ENCODE data around the gene CCDC157.
"Not testable (repeated sequence)": the region's sequence is repeated elsewhere in the genome, so short reads cannot be mapped to it uniquely, and the experiment has no call there.

Gene CCDC157

DNA sequence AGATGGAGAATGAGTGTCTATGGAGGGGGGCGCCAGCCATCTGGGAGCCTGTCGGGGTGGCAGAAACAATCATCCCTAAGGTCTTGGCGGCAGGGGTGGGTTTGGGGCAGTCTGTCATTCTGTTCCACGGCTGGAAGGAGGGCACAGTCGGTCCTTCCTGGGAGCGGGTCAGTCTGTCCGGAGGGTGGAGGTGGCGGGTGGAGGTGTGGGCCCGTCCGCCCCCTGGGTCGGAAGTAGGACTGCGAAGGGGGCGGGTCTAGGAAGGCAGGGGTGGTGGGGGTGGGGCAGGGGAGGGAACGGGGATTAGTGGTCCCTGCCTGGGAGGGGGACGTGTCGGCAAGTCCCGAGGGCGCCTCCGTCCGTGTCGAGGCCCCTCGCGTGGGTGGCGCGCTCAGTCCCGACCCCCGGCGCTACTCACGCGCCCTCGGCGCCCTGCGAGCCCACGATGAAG lies 30.5 kb upstream of the CCDC157 start:
- DNase-seq, result peak; percentile 50

DNA sequence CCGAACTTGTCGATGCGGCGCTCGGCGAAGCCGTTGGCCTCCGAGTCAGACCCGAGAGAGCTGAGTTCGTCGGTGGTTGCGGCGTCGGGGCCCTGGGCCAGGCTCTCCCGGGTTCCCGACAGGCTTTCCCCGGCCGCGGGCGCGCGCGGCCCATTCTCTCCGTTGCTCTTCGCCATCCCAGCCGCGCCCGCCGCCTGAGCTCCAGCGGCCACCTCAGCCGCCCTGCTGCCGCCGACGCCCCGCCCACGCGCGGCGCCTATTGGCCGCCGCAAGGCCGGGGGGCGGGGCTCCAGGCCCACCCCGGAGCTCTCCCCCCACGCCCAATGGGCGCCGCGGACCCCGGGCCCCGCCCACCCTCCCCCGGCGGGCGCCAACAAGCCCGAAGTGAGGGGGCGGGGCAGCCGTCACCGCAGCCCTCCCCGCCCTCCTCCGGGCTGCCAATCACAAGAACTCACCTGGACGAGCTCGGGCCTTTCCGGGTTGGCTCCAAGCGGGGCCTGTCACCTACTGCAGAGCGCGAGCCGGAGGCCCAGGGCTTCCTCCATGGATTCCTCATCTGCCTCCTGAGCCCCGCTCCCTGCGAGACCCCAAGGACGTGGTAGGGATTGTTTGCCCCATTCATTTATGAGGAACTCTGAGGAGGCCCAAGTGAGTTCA lies 30.0 kb upstream of the CCDC157 start, which contains the start of gene TBC1D10A:
TSS of gene TBC1D10A (minus strand) at position 236 of the 657 bp plus-strand sequence. CDS start at position 176, 60 bp downstream.
- DNase-seq, result peak; percentile 83

DNA sequence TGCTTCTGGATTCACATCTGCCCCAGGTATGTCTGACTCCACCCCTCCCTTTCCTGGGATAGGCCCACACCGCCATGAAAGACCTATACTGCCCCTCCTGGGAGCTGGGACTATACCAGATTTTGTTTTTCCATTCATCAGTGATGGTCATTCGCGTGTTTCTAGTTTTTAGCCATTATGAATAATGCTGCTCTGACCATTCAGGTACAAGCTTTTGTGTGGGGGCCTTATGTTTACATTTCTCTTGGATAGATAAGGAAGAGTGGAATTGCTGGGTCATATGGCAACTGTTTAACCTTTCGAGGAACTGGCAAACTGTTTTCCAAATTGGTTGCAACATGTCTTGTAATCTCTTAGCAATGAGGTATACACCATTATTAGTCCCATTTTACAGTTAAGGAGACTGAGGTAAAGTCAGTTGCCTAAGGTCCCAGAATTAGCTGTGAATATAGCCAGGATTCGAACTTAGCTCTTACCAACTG lies 28.9 kb upstream of the CCDC157 start:
- no peak for DNase-seq

DNA sequence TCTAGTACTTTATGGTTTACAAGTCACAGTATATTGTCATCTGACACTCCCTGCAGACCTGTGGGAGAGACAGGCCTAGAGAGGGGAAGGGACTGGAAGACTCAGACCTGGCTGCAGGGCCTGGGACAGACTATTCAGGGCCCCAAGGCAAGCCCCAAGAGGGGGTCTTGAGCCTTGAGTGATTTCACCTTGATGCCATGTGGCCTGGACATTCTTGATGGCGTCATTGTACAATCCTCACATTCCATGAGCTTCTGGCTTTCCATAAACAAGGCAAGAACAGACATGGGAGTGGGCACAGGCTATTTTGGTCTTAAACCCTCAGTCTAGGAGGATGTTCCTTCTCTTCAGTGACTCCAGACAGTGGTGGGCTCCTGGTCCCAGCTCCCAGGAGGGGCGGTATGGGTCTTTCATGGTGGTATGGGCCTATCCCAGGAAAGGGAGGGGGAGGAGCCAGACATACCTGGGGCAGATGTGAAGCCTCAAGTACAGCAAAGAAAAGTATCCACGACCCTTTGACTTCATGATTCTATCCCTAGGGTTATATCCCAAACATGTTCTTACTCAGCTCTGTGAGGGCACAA lies 28.2 kb upstream of the CCDC157 start:
- no peak for DNase-seq

DNA sequence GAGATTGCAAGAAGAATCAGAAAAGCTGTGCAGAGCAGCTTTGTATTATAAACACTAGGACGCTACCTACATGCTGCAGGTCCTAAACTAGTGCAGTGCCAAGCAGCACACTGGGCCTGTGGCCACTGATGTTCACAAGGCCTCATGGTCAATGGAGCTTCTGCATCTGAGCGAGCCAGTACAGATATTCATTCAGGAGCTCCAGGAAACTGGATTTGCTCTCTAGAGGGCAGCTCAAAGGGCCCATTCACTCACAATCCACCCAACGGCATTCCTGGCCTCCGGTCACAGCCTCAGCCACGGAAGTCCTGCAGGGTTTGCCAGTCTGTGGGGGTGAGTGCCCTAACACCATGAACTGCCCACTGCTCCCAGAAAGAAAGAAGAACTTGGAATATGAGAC lies 24.3 kb upstream of the CCDC157 start:
- no peak for DNase-seq

DNA sequence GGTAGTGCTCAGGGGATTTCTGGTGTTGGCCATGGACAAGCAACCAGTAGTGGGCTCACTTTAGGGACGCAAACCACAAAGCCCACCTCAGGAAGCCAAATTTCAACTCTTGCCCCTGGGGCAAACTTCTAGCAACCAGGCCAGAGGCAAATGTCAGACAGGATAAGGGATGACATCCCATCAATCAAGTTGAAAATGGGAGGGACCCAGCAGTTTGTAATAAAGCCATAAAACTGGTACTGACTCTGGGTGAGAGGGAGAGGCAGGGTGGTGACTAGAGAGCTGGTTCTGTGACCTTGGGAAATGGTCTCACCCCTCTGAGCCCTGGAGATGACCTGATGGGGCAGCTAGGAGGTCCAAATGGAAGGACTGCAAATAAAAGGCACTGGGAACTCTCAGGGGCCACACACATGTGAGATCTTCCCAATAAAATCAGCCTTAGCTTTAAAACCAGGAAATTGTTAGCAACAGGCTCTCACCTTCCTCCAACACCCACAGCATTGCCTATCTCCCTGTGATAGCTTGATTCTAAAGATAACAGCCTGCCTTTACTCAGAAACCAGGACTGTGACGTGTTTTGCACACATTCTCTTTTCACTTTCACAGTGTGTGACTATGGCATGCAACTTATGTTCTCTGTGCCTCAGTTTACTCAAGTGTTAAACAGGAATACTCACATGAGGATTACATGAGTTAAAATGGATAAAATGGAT lies 23.7 kb upstream of the CCDC157 start:
- DNase-seq, result no peak

DNA sequence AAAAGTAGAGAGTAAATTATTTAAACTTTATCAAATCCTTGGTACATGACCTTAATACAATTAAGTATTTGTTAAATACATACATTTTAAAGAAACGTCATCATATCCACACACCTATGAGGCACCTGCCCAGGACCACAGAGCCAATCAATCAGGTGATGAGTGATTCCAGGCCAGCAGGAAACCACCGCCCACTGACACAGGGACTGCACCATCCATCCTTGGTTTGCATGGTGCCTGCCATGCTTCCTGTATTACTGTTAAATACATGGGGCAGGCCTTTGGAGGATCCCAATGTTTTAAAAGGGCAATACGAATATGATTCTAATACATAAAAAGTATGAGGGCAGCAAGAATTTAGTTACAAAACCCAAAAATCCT lies 23.1 kb upstream of the CCDC157 start:
- DNase-seq, result no peak

DNA sequence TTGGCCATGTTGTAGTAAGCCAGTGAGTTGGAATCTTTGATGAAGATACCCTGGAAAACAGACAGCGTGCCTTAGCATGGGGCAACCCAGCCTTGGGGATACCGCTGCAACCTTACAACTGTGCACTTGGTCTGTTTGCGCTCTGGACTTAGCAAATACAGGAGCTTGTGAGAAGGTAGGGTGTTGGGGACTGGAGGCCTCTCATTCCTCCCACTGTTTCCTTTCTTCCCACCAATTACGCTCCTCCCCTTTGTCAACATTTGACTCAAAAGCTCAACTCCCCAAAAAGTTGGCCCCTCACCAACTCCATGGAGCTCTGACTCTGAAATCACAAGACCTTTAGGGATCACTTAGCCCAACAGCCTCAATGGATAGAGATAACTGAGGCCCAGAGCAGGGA lies 22.2 kb upstream of the CCDC157 start:
- no peak for DNase-seq

DNA sequence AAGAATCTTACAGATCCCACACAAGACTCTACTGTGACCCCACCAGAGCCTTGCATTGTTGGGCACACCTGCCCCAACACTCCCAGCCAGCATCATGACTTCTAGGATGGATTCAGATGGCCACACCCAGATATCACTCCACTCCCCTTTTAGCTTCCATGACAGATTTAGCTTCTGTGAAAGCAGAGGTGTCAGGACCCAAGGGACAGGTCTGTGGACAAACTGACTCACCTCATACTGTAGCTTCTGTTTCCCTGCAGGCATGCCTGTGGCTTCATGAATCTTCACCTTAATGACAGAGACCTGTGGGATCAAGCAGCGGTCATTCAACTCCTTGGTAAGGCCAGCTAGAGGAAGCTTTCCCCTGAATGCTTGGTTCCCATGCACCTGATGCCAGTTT lies 21.6 kb upstream of the CCDC157 start:
- no peak for DNase-seq

DNA sequence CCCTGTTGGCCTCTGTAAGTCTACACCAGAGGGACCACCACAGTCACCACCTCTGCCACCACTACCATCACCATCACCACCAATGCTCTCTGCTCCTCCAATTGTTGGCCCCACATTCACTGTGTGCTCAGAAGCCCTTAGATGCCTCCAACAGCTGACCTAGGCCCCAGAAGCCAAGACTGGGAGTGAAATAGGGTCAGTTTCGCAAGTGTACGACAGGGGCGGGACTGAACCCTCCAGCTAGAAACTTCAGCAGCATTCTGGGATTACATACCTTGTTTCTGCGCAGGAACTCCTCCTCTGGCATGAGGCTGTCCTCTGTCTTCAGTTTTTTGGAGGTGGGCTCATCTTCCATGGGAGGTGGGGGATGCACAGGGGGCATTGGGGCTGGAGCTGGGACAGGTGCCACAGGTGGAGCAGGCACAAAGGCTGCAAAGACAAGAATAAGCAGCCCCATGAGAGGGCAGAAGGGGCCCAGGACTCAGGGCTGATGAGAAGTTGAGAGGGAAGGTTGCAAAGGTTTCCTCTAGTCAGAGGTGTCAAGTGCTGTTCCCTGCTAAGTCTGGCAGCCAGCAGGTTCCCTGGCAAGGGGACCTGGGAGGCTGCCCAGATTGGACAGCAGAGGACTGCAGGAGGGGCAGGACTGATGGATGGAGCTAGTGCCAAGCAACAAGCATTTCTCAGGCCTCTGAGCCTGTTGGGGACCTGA lies 19.9 kb upstream of the CCDC157 start:
- no peak for DNase-seq

DNA sequence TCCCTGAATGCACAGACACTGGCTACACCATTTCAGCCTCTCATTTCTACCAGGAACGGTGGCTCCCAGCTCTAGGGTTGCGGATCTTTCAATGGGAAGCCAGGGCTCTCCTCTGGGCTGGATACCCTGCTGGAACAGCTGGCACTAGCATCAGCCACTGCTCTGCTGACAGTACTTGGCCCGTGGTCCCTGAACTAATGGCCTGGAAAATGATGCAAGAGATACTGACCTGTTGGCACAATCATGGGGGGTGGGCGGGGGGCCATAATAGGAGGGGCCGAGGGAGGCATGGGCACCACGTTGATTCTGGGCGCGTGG lies 19.4 kb upstream of the CCDC157 start:
- no peak for DNase-seq

DNA sequence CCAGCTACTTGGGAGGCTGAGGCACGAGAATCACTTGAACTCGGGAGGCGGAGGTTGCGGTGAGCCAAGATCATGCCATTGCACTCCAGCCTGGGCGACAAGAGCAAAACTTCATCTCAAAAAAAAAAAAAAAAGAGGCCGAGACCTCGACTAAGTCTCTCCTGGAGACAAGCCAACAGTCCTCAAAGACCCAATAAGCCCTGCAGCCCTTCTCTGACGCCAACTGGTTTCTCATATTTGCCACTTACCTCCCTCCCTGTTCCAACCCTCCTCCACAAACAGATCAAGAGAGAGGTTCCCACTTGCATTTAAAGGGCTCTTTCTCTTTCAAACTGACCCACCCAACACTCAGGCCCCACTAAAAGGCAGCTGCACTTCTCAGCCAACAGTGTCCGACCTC lies 18.5 kb upstream of the CCDC157 start:
- DNase-seq, result not testable (repeated sequence)

DNA sequence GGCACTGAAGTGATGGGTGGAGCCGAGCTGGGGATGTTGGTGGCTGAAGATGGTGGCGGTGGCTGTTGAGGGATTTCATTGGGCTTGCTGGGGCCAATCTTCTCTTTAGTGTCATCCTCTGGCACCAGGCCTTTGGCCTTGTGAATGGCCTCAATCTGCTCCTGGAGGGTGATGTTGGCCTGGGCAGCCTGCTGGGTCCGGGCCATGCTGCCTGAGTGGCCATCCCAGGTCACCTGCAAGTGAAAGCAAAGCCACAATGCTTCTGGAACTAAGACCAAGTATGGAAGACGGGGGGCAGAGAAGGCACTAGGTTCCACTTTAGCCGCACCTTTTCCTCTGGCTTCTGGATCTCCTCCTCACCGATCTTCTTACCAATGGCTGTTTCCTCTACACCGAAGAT lies 18.0 kb upstream of the CCDC157 start:
- no peak for DNase-seq

DNA sequence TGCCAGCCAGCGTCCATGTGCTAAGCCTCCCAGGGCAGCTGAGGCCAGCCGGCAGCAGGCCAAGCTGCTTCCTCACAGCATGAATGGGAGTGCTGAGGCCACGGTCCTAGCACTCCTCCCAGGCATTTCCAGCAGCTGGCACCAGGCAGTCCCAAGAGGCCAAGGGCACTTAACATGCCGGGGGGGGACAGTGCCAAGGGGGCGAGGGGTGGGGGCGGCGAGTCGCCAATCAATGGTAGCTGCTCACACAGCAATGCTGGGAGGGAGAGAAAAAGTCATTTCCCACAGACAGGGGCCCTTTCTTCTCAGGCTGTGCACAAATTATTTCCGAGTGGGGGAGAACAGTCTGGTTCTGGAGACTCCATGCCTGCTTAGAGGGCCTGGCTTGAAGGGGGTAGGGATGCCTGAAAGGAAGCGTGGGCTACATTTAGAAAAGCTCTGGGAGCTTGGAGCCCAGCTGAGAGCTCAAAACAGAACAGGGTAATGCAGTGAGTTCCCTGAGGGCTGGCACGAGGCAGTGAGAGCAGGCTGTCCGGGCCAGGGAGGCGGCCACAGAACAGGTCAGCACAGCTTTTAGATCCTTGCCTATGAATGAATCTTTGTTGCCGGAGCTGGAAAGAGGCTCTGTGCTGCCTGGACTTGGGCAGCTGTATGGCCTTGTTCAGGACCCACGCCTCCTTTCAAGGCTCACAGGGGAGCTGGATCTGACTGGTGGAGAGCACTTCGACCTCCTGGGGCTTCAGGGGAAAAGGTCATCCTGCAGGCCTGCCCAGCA lies 15.7 kb upstream of the CCDC157 start:
- DNase-seq, result no peak

DNA sequence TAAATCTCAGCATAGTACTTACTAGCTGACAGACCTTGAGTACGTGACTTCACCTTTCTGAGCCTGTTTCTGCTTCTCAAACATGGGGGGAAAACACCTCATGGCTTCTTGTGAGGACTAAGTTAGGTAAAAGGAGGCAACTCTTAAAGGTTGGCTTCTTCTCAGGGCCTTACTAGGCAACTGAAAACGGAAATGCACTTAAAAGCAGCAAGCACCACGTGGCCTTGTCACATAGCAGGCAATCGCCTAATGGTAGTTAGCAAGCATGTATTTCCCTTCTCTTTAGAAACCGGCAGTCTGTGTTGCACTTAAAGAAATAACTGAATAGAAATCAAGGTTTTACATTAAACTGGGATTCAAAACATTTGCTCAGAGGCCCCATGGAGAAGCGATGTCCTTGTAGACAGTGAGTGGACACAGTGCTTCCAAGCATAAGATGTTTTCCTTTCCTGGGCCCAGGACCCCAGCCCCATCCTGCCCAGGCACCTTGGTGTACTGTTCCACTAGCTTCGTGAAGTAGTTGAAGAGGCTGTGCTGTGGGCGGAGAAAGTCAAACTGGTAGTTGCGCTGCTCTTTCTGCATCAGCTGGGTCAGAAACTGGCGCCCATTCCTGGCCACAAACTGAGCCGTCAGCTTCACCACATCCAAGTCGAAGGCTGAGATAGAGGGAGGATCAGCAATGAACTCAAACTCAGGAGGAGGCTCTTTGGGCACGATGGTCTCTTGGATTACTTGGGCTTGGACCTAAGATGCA lies 12.2 kb upstream of the CCDC157 start:
- DNase-seq, result no peak

DNA sequence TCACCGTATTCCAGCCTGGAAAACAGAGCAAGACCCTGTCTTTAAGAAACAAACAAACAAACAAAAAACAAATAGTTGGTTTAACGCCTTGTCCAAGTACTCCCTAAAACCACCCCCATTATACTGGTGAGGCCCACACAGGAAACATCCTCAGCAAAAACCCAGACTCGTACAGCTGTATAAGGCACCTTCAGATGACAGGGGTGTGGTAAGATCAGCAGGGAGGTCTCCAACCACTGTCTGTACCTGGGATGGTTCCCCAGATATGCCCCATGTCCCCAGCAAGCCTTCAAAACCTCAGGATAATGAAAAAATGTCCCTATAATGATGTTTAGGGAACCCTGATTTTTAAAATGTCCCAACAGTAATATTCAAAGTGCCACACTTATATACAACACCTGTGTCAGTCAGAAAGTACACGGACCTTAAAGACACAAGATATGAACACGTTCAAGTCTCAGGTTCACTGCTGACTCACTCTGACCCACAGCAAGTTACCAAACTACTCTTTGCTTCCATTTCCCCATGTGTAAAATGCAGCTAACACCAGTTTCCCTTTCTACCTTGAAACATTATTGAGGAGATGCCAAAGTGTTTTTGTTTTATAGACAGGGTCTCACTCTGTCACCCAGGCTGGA lies 9.4 kb upstream of the CCDC157 start:
- DNase-seq, result no peak

DNA sequence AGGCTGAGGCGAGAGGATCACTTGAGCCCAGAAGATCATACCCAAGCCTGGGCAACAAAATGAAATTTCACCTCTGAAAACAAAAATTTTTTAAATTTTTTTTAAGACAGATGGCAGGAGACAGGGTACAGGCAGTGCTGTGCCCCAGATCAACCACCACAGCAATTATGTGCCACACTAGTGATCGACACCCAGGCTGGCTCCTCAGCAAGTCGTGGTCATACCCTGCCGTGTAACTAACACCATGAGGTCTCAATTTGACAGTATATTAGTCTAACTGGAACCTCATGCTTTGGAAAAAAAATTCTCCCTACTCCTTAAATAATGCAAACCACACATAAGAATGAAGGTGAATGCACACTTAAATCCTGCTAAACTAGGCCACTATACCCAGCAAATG lies 8.4 kb upstream of the CCDC157 start:
- DNase-seq, result no peak

DNA sequence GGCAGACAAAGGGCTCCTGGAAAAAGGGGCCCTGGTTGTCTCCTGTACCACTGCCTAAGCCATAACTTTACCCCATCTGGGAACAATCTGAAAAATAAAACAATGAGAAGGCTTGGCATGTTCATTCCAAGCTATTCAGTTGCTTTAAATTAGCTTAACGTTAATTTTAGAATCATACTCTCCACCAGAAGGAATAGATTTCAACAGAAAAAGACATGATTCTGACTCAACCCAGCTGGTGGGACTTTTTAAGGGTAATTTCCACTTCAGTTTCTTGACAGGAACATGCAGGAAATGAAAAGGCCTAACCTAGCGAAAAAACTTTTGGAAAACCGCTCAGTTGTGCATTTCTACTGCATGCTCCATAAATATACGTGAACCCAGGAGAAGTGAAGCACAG lies 8.0 kb upstream of the CCDC157 start:
- DNase-seq, result no peak

DNA sequence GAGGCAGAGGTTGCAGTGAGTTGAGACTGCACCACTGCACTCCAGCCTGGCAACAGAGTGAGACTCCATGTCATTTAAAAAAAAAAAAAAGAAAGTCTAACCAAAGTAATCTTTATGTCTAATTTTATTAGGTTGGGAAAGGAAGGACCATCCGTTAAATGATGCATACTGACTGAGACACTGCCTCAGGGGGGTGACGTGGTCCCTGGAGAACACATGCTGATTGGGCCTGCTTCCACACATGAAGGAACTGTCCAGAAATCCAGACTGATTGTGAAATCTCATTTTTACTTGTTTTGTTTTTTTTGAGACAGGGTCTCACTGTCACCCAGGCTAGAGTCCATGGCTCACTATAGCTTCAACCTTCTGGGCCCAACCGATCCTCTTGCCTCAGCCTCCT lies 5.6 kb upstream of the CCDC157 start:
- no peak for DNase-seq

DNA sequence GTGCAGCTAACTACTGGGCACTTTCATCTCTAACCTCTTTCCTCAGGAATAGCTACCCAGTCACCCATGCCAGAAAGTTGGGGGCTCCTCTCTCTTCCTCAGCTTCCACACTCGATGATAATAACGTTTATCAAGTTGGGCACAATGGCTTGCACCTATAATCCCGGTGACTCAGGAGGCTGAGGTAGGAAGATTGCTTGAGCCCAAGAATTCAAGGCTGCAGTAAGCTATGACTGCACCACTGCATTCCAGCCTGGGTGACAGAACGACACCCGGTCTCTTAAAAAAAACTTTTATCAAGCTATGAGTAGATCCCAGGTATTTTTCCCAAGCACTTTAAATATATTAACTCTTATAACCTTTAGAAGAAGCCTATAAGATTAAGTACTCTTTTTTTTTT lies 2.2 kb upstream of the CCDC157 start:
- no peak for DNase-seq

DNA sequence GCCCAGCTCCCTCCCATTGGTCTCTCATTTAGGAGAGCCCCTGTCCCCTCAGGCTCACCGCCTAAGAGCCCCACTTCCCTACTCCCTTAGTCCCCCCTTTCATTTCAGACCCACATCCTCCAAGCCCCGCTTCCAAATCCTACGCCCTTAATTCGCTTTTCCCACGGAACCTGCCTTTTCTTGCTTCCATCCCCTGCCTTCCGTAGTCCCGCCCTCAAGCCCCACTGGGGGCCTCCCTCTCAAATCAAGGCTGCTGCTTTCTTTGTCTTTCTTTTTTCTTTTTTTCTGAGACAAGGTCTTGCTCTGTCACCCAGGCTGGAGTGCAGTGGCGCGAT lies 396 bp downstream of the CCDC157 start:
- DNase-seq, result no peak

Measured in NK-92 treated with Interleukin-12 subunit alpha and Interleukin-12 subunit beta, amount 100 ng/mL, for 24 hours (cell line).